HG02970 (cell line): Measurements from ENCODE around the gene ADM2.

Experiments used
- ATAC-seq: cut with Tn5 transposase; IDR thresholded peaks from one replicate; pipeline ENCODE4 v1.9.1; 2021; ENCODE audit warnings: mild to moderate bottlenecking, moderate library complexity, moderate number of reproducible peaks; ENCODE audit not compliant: unreplicated experiment, low FRiP score

Gene ADM2

GRCh38 chr22:50522806-50523438, 41.6 kb downstream of the ADM2 start:
- ATAC-seq = no peak

GRCh38 chr22:50523458-50523805, 42.1 kb downstream of the ADM2 start:
- no peak for ATAC-seq

- no peak for ATAC-seq
These were observed 42.7 kb downstream of the ADM2 start for GRCh38 chr22:50523806-50524675.

GRCh38 chr22:50524676-50525103, 43.3 kb downstream of the ADM2 start:
- no peak for ATAC-seq

- ATAC-seq = peak; percentile 46
These were observed 43.9 kb downstream of the ADM2 start, which contains the start of gene SCO2 for GRCh38 chr22:50525104-50525857. Gene SCO2, minus strand, starts transcription at chr22:50525598. Its CDS starts 1,187 bp downstream, at chr22:50524411.

GRCh38 chr22:50525858-50526107, 44.4 kb downstream of the ADM2 start:
- peak; percentile 24 for ATAC-seq

GRCh38 chr22:50526108-50526833, 44.9 kb downstream of the ADM2 start:
- peak; percentile 32 for ATAC-seq

- ATAC-seq = no peak
These were observed 45.8 kb downstream of the ADM2 start for GRCh38 chr22:50526834-50527801.

- ATAC-seq = no peak
These were observed 46.8 kb downstream of the ADM2 start for GRCh38 chr22:50527921-50528681.

GRCh38 chr22:50528682-50529415, 47.5 kb downstream of the ADM2 start:
- ATAC-seq = no peak

- no peak for ATAC-seq
These were observed 48.1 kb downstream of the ADM2 start for GRCh38 chr22:50529416-50529896.

GRCh38 chr22:50529897-50530579, 48.7 kb downstream of the ADM2 start, which contains the start of gene TYMP:
Gene TYMP, minus strand, starts transcription at chr22:50530012. Its CDS starts 303 bp downstream, at chr22:50529709.
- ATAC-seq = no peak

- ATAC-seq = no peak
These were observed 49.2 kb downstream of the ADM2 start for GRCh38 chr22:50530580-50530876.

GRCh38 chr22:50530877-50531545, 49.7 kb downstream of the ADM2 start:
- ATAC-seq = no peak

GRCh38 chr22:50531546-50531961, 50.2 kb downstream of the ADM2 start:
- ATAC-seq = no peak

- no peak for ATAC-seq
These were observed 50.8 kb downstream of the ADM2 start for GRCh38 chr22:50531962-50532674.
